Cortex of kidney (tissue), 1 donor: Measurements from ENCODE around the gene DNAH14.
"Not testable (repeated sequence)": the region's sequence is repeated elsewhere in the genome, so short reads cannot be mapped to it uniquely, and the experiment has no call there.

ENCODE experiments used
- DNase-seq: peaks from one replicate; lab custom pipeline; 2025; lab: John Stamatoyannopoulos, UW

DNAH14 gene

GRCh38 chr1:224996266-224996665 is 66.8 kb downstream of the DNAH14 start:
- no peak for DNase-seq

DNA sequence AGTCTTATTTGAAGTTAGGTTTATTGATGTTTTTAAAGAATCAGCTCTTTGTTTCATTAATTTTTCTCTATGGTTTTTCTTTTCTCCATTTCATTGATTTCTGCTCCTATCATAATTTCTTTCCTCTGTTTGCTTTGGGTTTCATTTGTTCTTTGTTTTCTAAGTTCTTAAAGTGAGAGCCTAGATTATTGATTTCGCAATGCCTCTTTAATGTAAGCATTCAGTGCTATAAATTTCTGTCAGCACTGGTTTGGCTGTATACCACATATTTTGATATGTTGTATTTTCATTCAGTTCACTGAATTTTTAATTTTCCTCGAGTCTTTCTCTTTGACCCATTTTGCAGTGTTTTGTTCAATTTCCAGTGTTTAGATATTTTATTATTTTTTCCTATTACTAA is 68.7 kb downstream of the DNAH14 start:
- DNase-seq = no peak

DNA sequence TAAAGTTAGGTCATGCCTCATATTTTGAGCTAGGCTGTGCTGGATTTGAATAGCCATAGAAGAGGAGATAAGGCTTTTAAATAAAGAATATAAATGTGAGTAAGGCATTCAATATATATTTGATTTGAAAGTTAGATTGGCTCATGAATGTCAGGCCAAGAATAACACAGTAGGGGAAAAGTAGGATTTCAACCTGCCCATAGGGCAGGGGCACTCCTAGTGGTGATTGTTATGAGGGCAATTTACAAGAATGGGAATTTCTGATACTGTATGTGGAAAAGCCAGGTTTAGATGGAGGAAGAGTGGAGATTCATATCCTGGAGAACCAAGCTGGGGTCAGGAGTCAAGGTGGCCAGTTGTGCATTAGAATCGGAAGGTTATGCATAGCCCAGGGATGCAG is 74.9 kb downstream of the DNAH14 start:
- DNase-seq = no peak

- DNase-seq = not testable (repeated sequence)
Observed at GRCh38 chr1:225006352-225006751, 76.9 kb downstream of the DNAH14 start.

- not testable (repeated sequence) for DNase-seq
Observed at GRCh38 chr1:225008050-225008449, 78.6 kb downstream of the DNAH14 start.

DNA sequence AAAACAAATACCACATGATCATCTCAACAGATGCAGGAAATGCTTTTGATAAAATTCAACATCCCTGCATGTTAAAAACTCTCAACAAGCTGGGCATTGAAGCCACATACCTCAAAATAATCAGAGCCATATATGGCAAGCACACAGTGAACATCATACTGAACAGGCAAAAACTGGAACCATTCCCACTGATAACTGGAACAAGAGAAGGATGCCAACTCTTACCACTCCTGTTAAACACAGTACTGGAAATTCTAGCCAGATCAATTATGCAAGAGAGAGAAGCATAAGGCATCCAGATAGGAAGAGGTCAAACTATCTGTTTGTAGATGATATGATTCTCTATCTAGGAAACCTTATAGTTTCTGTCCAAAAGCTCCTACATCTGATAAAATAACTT is 91.6 kb downstream of the DNAH14 start:
- no peak for DNase-seq

GRCh38 chr1:225026701-225027100 is 97.2 kb downstream of the DNAH14 start:
- DNase-seq = no peak

GRCh38 chr1:225036441-225036840 is 107.0 kb downstream of the DNAH14 start:
- not testable (repeated sequence) for DNase-seq

- no peak for DNase-seq
Observed at GRCh38 chr1:225042263-225042662, 112.8 kb downstream of the DNAH14 start.

GRCh38 chr1:225044258-225044657 is 114.8 kb downstream of the DNAH14 start:
- no peak for DNase-seq

GRCh38 chr1:225049594-225049993 is 120.1 kb downstream of the DNAH14 start:
- no peak for DNase-seq

- DNase-seq = no peak
Observed at GRCh38 chr1:225063722-225064121, 134.2 kb downstream of the DNAH14 start.

GRCh38 chr1:225070972-225071371 is 141.5 kb downstream of the DNAH14 start:
- no peak for DNase-seq

DNA sequence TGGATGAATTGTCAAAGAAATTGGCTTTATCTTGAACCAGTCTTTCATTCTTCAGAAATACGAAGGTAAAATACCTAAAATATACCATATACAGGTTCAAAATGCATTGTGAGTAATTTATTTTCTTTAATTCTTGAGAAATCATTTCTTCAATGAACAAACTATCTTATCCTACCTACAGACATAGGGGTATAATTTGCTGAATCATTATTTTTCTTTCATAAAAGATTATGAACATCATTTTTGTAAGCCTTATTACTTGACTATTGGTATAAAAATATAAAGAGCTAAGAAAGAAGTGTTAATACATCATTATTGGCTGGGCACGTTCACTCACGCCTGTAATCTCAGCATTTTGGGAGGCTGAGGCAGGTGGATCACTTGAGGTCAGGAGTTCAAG is 167.7 kb downstream of the DNAH14 start:
- no peak for DNase-seq

GRCh38 chr1:225111000-225111399 is 181.5 kb downstream of the DNAH14 start:
- no peak for DNase-seq

DNA sequence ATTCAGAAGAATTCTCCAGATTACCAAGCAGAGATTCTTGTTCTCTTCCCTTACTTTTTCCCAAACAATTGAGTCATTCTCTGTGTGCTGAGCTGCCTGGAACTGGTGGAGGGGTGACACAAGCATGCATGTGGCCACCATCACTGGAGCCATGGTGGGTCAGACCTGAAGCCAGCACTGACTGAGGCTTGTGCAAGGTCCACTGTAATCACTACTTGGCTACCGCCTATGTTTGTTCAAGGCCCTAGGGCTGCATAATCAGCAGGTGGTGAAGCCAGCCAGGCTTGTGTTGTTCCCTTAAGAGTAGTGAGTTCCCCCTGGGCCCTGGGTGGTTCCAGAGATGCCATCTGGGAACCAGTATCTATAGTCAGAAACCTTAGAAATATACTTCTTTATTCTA is 183.8 kb downstream of the DNAH14 start:
- DNase-seq = no peak

- DNase-seq = no peak
Observed at GRCh38 chr1:225114354-225114990, 185.0 kb downstream of the DNAH14 start.

DNA sequence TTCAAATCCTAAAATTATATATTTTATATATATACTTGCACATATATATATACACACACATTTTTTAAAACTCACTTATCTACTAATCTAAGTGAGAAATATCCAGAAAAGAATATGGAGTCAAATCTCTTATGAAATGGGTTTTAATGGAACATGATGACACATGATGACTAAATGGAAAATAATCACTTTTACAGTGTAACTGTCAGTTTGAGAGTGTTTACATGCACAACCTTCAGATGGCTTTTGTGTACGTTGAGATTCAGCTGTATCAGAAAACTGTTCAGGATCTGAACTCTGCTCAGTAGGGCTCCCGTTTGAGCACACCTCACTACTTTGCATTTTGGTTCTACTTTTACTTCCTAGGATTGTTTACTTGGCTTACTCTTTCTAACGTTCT is 189.8 kb downstream of the DNAH14 start:
- no peak for DNase-seq

GRCh38 chr1:225121095-225121494 is 191.6 kb downstream of the DNAH14 start:
- DNase-seq = no peak

DNA sequence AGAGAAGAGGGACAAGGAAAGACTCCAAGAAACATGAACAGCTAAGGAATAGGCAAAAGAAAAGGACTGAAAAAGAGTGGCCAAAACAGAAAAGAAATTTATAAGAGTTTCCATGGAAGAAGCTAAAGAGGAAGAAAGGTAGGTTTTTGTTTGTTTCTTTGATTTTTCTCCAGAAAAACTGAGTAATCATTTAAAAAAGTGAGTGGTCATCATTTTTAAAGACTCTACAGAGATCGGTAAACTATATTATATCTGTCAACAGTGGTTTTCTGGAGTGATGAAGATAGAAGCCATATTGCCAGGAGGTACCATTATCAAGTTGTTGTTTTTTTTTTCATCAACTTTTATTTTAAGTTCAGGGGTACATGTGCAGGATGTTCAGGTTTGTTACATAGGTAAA is 202.4 kb downstream of the DNAH14 start:
- no peak for DNase-seq

DNA sequence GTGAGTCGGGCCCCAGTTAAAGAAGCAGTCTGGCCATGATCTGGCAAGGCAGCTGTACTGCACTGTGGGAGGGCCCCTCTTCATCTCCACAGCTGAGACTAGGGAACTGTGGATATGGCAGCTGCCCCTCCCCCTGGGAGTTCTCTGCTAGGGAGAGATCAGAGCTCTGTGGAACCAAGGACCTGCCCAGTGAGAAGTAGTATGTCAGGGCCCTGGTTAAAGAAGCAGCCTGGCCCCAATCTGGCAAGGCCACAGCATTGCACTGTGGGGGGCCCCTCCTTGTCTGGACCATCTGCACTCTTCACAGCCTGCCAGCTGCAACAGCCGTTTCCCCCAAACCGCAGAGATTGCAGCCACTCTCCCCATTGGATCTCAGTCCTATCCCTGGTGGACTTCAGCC is 208.5 kb downstream of the DNAH14 start:
- no peak for DNase-seq

- no peak for DNase-seq
Observed at GRCh38 chr1:225143001-225143400, 213.5 kb downstream of the DNAH14 start.

DNA sequence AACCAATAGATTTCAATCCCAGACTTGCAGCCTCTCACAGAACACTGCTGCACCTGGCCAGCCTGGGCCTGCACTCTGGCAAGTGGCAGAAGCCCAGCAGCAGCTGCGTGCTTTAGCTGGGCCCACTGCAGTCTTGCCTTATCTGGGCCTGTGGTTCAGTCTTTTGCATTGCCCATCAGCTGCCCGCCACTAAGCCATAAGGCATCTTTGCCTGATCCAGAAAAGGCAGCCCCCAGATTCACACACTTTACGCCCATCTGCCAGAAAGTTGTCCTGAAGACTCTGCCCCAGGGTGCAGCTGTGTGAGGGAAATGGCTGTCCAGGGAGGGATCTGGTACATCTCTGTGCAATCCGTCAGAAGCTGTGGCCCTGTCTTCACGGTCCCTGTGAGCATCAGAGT is 217.0 kb downstream of the DNAH14 start:
- DNase-seq = no peak

DNA sequence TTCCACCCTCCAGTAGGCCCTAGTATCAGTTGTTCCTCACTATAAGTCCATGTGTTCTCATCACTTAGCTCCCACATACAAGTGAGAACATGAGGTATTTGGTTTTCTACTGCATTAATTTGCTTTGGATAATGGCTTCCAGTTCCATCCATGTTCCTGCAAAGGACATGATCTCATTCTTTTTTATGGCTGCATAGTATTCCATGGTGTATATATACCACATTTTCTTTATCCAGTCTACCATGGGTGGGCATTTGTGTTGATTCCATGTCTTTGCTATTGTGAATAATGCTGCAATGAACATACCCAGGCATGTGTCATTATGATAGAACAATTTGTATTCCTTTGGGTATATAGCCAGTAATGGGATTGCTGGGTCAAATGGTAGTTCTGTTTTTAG is 218.3 kb downstream of the DNAH14 start:
- not testable (repeated sequence) for DNase-seq

DNA sequence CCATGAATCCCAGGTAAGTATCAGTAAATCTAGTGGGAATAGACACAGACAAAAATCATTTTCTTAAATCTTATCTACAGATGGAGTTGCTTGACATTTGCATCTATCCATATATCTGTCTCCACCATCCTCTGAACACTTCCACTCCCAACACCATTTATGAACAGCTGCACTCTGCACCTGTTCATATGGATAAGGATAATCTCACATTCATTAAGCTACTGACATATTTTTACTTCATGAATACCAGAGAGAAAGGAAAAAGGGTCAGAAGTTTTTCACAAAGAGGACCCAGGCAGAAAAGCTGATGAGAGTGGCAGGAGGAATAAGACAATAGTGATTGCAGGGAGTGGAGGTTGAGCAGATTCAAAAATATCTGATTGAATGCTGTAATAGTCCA is 222.6 kb downstream of the DNAH14 start:
- DNase-seq = no peak
